HAP-1 (cell line): ENCODE results near the gene PRRG2.
A peak's percentile ranks its signal among the peaks of the same experiment; 100 is the strongest.

ENCODE experiments used
- DNase-seq, 2 experiments: peaks; one replicate each; pipeline ENCODE4 v3.0.0-alpha.2; 2016 to 2020; ENCODE audit warnings: low spot score in 2 of 2
- H3K27me3 ChIP-seq: fragments of 250-450 bp; sonication (Bioruptor Pico); 2 replicates; pipeline ENCODE4 v1.5.1; 2020; ENCODE audit warnings: low read depth, mild to moderate bottlenecking, moderate library complexity
- H3K36me3 ChIP-seq: fragments of 250-450 bp; sonication (Bioruptor Pico); replicated peaks from 2 replicates; pipeline ENCODE4 v1.5.1; 2020; ENCODE audit warnings: mild to moderate bottlenecking
- H3K4me1 ChIP-seq: fragments of 250-450 bp; sonication (Bioruptor Pico); 2 replicates; pipeline ENCODE4 v1.5.1; 2020; ENCODE audit warnings: mild to moderate bottlenecking
- H3K4me3 ChIP-seq: fragments of 250-450 bp; sonication (Bioruptor Pico); 2 replicates; pipeline ENCODE4 v1.5.1; 2020; ENCODE audit warnings: mild to moderate bottlenecking, moderate library complexity
- H3K9me3 ChIP-seq: fragments of 250-450 bp; sonication (Bioruptor Pico); 2 replicates; pipeline ENCODE4 v1.5.1; 2020; ENCODE audit warnings: mild to moderate bottlenecking, moderate library complexity
- in situ Hi-C: fragments of 300-500 bp; cut with MboI; formaldehyde crosslinking; loops from 3 replicates; pipeline ENCODE4 v1.14.3; 2020; ENCODE audit warnings: low sequenced_read_pairs, inconsistent platforms, mixed read lengths

PRRG2 gene

GRCh38 chr19:49588365-49589122, 7.4 kb downstream of the PRRG2 start:
- Histone ChIP-seq H3K4me3 (no peak overlapping the region), H3K9me3 (no peaks in the 10 kb centered on the region), H3K4me1 (no peaks in the 10 kb centered on the region), H3K36me3 (peaks cover under 1% of the 10 kb centered on the region), H3K27me3 (no peaks in the 10 kb centered on the region)
- in situ Hi-C loops, result no loop called here
- DNase-seq, result no peak

GRCh38 chr19:49589502-49589905, 8.4 kb downstream of the PRRG2 start:
- in situ Hi-C loops, result no loop called here
- no peaks in the 10 kb centered on the region for H3K4me1 ChIP-seq
- H3K9me3 ChIP-seq, result no peaks in the 10 kb centered on the region
- H3K36me3 ChIP-seq, result peaks cover 10% of the 10 kb centered on the region
- no peak for DNase-seq
- no peak overlapping the region for H3K4me3 ChIP-seq
- no peaks in the 10 kb centered on the region for H3K27me3 ChIP-seq

- H3K36me3 ChIP-seq, result peaks cover 14% of the 10 kb centered on the region
- in situ Hi-C loops, result loop anchor here (10.0 kb wide), 1 partner anchor 84 kb away; the partner anchor contains the start of gene PRMT1
- peak overlapping the region; percentile 74 for H3K4me3 ChIP-seq
- no peaks in the 10 kb centered on the region for H3K9me3 ChIP-seq
- no peaks in the 10 kb centered on the region for H3K4me1 ChIP-seq
- DNase-seq, result peak; percentile 97 to 99
- no peaks in the 10 kb centered on the region for H3K27me3 ChIP-seq
Measured at GRCh38 chr19:49590071-49590970, 9.2 kb downstream of the PRRG2 start.

GRCh38 chr19:49590971-49591730, 10.0 kb downstream of the PRRG2 start, which contains the start of gene PRR12:
PRR12 (plus strand) TSS chr19:49591182; CDS start chr19:49591655, 473 bp downstream.
- H3K4me3 ChIP-seq, result peak within 1 kb of the TSS; percentile 74
- H3K9me3 ChIP-seq, result no peaks in the 10 kb centered on the region
- DNase-seq, result peak; percentile 53 to 82
- no peaks in the 10 kb centered on the region for H3K27me3 ChIP-seq
- in situ Hi-C loops, result loop anchor here (10.0 kb wide), 1 partner anchor 84 kb away; the partner anchor contains the start of gene PRMT1
- H3K4me1 ChIP-seq, result no peaks in the 10 kb centered on the region
- H3K36me3 ChIP-seq, result peaks cover 19% of the 10 kb centered on the region

- H3K4me3 ChIP-seq, result peak overlapping the region; percentile 74
- H3K36me3 ChIP-seq, result peaks cover 24% of the 10 kb centered on the region
- no peaks in the 10 kb centered on the region for H3K9me3 ChIP-seq
- no peaks in the 10 kb centered on the region for H3K27me3 ChIP-seq
- no peaks in the 10 kb centered on the region for H3K4me1 ChIP-seq
- in situ Hi-C loops, result loop anchor here (10.0 kb wide), 1 partner anchor 83 kb away; the partner anchor contains the start of gene PRMT1
- peak; percentile 41 to 78 for DNase-seq
Measured at GRCh38 chr19:49591731-49592485, 10.8 kb downstream of the PRRG2 start.

GRCh38 chr19:49592486-49593232, 11.5 kb downstream of the PRRG2 start:
- H3K9me3 ChIP-seq, result no peaks in the 10 kb centered on the region
- H3K27me3 ChIP-seq, result no peaks in the 10 kb centered on the region
- in situ Hi-C loops, result loop anchor here (10.0 kb wide), 1 partner anchor 82 kb away; the partner anchor contains the start of gene PRMT1
- H3K4me1 ChIP-seq, result no peaks in the 10 kb centered on the region
- H3K36me3 ChIP-seq, result peaks cover 31% of the 10 kb centered on the region
- peak; percentile 32 to 59 for DNase-seq
- H3K4me3 ChIP-seq, result peak overlapping the region; percentile 74

GRCh38 chr19:49593233-49594113, 12.4 kb downstream of the PRRG2 start:
- no peaks in the 10 kb centered on the region for H3K9me3 ChIP-seq
- H3K27me3 ChIP-seq, result no peaks in the 10 kb centered on the region
- H3K4me3 ChIP-seq, result peak overlapping the region; percentile 74
- peaks cover 37% of the 10 kb centered on the region for H3K36me3 ChIP-seq
- H3K4me1 ChIP-seq, result no peaks in the 10 kb centered on the region
- DNase-seq, result peak; percentile 92 to 99
- in situ Hi-C loops, result loop anchor here (10.0 kb wide), 1 partner anchor 81 kb away; the partner anchor contains the start of gene PRMT1

GRCh38 chr19:49594157-49594992, 13.3 kb downstream of the PRRG2 start:
- H3K4me1 ChIP-seq, result no peaks in the 10 kb centered on the region
- DNase-seq, result no peak
- H3K36me3 ChIP-seq, result peaks cover 46% of the 10 kb centered on the region
- no peaks in the 10 kb centered on the region for H3K27me3 ChIP-seq
- in situ Hi-C loops, result loop anchor here (10.0 kb wide), 1 partner anchor 80 kb away; the partner anchor contains the start of gene PRMT1
- no peaks in the 10 kb centered on the region for H3K9me3 ChIP-seq
- H3K4me3 ChIP-seq, result no peak overlapping the region

GRCh38 chr19:49594993-49595818, 14.1 kb downstream of the PRRG2 start:
- H3K27me3 ChIP-seq, result no peaks in the 10 kb centered on the region
- no peak for DNase-seq
- peaks cover 54% of the 10 kb centered on the region for H3K36me3 ChIP-seq
- no peaks in the 10 kb centered on the region for H3K9me3 ChIP-seq
- H3K4me3 ChIP-seq, result no peak overlapping the region
- in situ Hi-C loops, result loop anchor here (10.0 kb wide), 1 partner anchor 80 kb away; the partner anchor contains the start of gene PRMT1
- no peaks in the 10 kb centered on the region for H3K4me1 ChIP-seq

GRCh38 chr19:49595819-49596404, 14.8 kb downstream of the PRRG2 start:
- Histone ChIP-seq H3K27me3 (no peaks in the 10 kb centered on the region), H3K4me1 (no peaks in the 10 kb centered on the region), H3K9me3 (no peaks in the 10 kb centered on the region), H3K36me3 (peaks cover 59% of the 10 kb centered on the region), H3K4me3 (no peak overlapping the region)
- in situ Hi-C loops, result loop anchor here (10.0 kb wide), 1 partner anchor 79 kb away; the partner anchor contains the start of gene PRMT1
- no peak for DNase-seq
